HL-60/S4 treated with phorbol 12-myristate 13-acetate at 8.2 ng/mL for 4 days and 3 days (cell line): ENCODE measurements around the gene GKN2.
"Not testable (repeated sequence)": the region's sequence is repeated elsewhere in the genome, so short reads cannot be mapped to it uniquely, and the experiment has no call there.

ENCODE experiments used
- in situ Hi-C: fragments of 300-500 bp; cut with MboI; formaldehyde crosslinking; loops from 2 replicates; pipeline ENCODE4 v1.15.0; 2022; ENCODE audit warnings: low sequenced_read_pairs

GKN2 gene

DNA sequence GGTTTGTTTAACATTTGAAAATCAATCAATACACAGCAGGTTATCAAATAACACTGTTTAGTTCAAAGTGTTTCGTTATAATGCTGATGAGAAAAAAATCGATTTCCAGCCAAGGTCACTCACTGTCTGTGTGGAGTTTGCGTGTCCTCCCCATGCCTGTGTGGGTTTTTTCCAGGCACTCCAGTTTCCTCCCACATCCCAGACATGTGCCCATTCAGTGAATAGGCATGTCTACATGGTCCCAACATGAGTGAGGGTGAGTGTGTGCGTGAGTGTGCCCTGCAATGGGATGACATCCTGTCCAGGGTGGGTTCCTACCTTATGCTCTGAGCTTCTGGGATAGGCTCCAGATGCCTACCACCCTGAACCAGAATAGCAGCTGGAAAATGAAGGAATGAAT, 8.7 kb upstream of the GKN2 start:
- in situ Hi-C loops: no loop called here

DNA sequence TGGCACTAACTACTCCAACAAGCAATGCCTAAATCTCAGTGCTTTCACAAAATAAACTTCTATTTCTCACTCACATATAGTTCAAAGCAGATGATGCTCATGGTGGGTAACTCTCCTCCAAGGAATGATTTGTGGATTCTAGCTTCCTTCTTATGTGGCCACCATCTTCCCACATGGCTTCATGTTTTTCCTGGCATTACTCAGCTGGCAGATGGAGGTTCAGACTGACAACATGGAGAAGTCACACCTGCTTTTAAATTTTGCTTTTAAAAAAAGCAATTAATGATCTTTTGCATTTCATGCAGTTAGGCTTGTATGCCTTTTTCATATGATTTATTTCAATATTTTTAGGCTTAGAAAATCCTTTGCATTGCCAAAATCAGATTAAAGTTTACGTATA, 6.3 kb upstream of the GKN2 start:
- in situ Hi-C loops: no loop called here

DNA sequence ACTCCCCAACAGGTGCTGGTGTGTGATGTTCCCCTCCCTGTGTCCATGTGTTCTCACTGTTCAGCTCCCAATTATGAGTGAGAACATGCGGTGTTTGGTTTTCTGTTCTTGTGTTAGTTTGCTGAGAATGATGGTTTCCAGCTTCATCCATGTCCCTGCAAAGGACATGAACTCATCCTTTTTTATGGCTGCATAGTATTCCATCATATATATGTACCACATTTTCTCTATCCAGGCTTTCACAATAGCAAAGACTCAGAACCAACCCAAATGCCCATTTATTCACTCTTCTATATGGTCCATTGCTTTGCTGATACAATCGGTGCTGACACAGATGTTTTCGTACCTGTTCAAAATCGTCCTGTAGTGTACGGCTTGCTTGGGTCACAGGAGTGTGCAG, 2.7 kb upstream of the GKN2 start:
- in situ Hi-C loops: not testable (repeated sequence)

DNA sequence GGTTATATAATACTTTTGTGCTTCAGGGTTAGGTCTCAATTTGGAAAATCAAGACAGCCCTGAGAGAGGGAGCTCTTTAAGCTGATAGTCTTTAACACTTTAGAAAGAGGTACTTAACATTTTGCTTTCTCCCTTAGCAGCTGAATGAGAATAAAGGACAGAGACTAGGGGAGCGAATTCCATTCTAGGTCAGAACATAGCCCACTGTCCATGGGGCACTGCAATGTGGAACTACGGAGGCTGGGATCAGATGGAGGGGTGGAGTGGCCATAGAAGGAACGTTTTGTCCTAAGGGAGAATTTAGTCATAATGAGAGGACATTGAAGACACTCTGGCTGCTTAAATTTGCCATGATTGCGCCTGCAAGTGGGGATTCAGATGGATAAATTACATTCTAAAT, 794 bp downstream of the GKN2 start:
- in situ Hi-C loops: no loop called here

DNA sequence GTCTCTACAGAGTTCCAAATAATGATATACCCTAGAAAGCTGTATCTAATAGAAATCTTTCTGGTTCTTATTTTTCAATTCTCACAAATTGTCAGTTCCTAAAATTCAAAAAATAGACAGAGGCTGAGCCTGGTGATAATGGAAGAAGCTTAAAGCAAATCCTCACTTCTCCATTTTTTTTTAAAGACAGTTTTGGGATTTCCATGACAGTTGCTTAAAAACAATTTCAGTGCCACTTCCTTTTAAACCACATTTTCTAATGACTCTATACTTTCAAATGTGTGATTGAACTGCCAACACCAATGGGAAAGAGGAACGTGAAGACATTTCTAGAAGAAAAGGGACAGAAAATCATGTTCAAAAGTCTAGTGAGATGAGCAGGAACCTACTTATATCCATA, 4.0 kb downstream of the GKN2 start:
- in situ Hi-C loops: no loop called here

DNA sequence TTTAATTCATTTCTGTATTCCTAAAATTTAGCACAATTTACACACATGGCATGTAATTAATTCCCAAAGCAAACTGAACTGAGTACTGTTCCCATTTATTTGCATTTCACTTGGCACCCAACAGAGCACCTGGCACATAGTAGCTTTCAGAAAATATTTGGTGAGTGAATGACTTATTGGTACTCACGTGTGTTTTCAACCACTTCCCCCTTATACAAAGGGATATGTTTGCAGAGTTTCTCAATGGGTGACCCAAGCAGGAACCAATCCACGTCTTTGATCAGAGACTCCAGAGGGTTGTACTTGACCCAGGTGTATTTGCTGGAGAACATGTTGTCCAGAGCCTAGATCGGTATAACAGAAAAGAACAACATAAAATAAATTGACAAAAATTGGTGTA, 6.6 kb downstream of the GKN2 start:
- in situ Hi-C loops: no loop called here

DNA sequence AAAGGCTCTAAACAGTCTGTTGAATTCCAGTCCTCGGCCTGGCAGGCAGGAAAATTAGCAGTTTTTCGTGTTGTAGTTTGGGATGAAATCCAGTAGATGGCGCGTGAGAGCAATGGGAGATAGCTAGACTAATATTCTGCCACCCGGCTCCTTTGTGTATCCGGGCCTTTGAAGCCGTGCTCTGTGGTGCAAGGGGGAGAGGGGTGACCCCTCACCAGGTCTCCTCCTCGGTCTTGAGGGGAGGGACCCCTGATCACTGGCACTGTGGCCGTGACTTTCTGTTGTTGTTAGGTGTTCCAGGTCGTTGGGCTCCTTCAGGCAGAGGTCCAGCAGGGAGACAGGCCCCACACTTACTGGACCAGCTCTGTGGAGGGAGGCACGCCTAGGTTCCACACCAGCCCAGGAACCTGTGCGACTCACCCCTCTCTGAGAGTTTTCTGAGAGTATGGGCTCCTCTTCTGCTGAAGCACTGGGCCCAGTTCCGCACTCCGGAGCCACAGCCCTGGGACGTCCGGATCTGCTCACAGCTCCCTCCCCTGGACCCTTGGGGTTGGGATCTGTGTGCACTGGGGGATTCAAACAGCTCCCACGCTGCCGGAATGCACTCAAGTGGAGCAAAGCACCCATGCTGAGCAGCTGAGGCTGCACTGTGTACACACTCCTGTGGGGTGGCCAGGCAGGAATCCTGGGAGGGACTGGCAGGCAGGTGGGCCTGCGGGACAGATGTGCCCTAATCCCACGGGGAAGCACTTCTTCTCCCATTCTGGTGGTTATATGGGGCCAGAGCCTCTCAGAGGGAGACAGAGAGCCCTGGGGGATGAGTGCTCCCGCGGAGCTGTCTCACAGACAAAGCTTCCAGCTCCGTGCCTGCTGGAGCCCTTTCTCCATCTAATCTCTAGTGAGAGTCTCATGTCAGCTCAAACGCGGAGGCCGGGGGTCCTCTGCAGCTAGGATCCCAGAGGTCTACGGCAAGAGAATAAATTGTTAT, 8.8 kb downstream of the GKN2 start:
- in situ Hi-C loops: no loop called here

DNA sequence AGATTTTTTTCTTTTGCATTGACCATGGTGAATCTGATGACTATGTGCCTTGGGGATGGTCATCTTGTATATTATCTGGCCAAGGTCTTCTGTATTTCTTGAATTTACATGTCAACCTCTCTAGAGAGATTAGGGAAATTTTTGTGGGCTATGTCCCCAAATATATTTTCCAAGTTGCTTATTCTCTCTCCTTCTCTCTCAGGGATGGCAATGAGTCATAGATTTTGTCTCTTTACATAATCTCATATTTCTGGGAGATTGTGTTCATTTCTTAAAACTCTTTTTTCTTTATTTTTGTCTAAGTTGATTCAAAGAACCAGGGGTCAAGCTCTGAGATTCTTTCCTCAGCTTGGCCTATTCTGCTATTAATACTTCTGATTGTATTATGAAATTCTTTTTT, 9.9 kb downstream of the GKN2 start:
- in situ Hi-C loops: no loop called here

DNA sequence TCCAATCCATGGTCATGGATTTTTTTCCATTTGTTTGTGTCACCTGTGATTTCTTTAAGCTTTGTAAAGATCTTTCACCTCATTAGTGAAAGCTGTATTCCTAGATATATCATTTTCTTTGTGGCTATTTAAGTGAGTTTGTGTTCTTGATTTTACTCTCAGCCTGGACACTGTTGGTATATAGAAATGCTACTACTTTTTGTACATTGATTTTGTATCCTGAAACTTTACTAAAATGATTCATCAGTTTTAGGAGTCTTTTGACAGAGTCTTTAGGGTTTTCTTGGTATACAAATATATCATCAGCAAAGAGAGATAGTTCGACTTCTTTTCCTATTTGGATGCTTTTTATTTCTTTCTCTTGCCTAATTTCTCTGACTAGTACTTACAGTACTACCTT, 12.3 kb downstream of the GKN2 start:
- in situ Hi-C loops: no loop called here

DNA sequence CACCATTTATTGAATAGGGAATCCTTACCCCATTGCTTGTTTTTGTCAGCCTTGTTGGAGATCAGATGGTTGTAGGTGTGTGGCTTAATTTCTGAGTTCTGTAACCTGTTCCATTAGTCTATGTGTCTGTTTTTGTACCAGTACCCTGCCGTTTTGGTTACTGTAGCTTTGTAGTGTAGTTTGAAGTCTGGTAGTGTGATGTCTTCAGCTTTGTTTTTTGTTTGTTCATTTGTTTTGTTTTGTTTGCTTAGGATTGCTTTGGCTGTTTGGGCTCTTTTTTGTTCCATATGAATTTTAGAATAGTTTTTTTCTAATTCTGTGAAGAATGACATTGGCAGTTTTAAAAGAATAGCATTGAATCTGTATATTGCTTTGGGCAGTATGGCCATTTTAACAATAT, 12.7 kb downstream of the GKN2 start:
- in situ Hi-C loops: no loop called here

DNA sequence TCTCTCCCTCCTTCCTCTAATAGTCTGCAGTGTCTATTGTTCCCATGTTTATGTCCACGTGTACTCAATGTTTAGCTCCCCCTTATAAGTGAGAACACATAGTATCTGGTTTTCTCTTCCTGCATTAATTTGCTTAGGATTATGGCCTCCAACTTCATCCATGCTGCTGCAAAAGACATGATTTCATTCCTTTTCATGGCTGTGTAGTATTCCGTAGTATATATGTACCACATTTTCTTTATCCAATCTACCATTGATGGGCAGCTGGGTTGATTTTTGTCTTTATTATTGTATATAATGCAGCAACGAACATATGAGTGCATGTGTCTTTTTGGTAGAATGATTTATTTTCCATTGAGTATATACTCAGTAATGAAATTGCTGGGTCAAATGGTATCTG, 13.8 kb downstream of the GKN2 start:
- in situ Hi-C loops: no loop called here

DNA sequence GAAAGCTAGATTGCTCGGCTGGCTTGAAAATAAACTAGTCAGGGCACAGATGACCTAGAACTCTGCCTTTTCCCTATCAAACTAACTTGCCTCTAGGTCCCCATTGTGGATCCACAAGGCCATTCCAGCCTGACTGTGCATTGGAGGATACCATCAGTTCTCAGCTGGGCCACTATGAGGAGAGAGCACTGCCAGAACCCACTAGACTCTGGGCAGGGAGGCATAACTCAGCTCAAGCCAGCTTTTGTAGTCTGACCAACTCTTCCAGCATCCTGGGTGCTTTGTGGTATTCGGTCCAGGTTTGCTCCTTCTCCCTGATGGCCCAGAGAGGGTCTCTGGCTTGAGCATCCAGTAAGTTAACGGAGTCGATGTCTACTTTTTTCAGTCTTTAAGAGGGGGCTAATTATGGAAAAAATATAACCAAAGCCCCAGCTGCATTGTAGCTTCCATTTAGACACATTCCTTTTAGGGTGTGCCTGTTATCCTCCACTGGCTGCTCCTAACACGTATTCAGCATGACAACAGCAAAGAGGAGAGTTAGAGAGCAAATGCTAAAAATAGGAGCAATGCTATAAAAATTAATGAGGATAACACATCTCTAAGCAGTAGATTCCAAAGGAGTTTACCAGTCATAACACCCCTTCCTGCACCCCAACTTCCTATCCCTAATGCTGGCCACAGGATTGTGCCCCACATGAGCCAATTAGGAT, 15.2 kb downstream of the GKN2 start:
- in situ Hi-C loops: no loop called here

DNA sequence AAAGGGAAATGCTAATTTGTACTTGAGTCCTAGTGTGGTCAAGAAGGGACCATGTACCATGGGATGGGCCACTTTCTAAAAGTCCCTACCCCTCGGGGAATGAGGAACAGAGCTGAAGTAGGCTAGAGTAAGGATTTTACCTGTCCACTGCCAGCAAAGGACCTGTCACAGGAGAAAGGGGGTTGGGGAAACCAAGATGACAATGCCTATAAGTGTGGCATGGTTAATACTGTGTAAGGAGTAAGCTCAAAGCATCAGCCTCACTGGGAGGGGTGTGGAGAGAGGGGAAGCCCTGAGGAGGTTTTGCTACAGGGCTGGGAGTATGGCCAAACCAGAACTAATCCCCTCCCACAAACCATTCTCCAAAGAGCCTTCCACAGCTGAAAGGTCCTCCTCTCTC, 15.8 kb downstream of the GKN2 start:
- in situ Hi-C loops: no loop called here

DNA sequence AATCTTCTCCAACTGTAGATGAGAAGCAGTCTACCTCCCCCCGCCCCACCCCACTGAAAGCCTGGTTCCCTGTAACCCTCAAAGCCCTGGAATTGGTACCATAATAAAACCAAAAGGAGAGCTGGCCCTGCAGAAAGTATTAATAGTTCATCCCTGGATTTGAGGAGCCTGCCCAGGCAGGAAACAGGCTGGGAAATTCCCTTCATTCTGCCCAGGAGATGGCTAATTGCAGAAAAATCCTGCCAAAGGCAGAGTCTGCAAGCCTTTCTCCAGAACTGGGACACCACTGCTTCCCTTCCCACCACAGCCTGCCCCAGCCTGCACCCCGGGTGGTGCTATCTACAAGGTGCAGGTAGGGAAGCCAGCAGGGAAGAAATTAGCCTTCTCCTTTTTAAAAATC, 16.3 kb downstream of the GKN2 start:
- in situ Hi-C loops: no loop called here

DNA sequence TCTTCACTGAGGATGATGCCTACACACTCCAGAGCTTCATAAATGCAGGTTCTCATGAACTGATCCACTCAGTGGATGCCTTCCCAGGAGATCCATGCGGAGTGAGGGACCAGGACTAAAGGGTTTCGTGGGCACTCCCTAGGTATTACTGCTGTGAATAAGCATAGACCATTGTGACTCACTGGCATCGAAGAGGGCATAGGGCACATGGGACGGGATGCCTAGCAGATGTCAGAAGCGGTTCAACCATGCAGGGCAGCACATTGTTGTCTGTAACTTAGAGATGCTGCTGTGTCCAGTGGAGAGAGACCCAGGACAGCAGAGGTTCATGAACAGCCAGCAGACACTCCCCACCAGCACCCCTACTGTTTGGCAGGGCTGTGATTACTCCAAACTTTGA, 17.2 kb downstream of the GKN2 start:
- in situ Hi-C loops: no loop called here

DNA sequence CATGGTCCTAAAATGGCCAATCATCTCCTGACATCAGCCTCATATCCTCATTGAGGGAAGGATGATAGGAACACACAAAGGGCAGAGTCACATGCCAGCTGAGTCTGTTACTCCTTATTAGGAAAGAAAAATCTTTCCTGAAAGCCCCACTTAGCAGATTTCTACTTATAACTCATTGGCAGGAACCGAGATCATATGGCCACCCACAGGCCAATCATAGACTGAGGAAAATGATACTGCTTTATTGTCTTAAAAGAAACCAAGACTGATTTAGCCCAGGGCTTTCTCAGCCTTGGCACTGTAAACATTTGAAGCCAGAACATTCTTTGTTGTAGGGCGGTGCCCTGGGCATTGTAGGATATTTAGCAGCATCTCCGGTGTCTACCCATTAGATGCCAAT, 18.7 kb downstream of the GKN2 start:
- in situ Hi-C loops: no loop called here

DNA sequence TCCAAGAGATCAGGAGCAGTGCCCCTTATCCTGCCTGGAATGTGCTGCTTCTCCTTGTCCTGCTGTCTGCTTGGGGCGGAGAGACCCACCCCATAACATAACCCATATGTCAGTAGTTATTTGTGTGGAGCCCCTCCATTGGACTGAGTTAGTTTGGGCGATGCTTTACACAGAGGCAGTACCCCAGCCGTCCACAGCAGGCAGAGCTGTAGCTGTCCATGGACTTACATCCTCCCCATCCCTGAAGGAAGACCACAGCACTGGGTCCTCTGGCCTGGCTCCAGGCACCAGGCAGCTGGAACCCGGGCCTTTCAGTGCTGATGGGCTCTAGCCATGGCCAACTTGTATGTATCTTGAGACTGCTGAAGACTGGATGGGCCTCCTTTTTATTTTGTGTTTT, 20.3 kb downstream of the GKN2 start:
- in situ Hi-C loops: no loop called here

DNA sequence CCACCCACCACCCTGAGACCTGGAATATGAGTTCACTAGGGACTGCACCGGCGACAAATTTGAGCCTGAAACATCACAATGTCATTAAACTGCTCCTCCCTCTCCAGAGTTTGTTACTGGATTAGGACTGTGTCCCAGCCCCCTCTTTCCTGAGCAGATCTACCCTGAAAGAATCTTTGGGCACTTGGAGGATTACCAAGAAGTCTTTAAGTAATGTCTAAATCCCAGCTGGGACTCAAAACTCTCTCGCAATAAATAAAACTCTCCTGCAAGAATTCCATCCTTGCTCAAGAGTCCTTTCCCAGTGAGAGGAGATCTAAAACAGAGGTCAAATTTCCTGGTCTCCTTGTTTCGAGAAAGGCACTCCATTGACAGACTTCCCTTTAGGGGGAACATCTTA, 20.9 kb downstream of the GKN2 start:
- in situ Hi-C loops: no loop called here

DNA sequence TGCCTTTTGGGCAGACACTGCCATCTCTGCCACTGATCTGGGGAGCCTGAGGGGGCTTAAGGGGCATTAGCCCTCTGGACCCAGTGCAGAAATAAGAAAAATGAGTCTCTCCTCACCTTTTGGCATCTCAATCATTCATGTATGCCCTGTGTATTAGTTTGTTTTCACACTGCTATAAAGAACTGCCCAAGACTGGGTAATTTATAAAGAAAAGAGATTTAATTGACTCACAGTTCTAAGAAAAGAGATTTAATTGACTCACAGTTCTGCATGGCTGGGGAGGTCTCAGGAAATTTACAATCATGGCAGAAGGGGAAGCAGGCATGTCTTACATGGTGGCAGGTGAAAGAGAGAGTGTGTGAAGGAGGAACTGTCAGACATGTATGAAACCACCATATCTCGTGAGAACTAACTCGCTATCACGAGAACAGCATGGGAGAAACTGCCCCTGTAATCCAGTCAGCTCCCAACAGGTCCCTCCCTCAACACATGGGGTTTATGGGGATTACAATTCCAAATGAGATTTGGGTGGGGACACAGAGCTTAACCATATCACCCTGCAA, 21.5 kb downstream of the GKN2 start:
- in situ Hi-C loops: no loop called here

DNA sequence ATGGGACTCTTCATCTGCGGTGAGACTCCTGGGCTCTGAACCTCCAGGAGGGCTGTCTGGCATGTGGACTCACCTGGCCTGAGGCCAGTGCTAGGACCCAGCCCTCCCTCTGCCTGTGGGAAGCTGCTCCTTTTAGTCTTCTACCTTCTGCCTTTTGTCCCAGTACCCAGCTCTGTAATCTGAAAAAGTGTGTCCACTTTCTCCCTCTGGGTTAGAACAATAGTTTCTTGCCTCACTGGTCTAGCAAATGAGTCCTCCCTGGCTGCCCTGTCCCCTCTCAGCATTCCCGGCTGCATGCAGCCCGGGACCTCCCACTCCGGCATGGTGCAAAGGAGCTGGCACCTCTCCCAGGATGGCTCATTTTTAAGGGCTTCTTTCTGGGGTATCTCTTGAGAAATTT, 25.9 kb downstream of the GKN2 start:
- in situ Hi-C loops: no loop called here

DNA sequence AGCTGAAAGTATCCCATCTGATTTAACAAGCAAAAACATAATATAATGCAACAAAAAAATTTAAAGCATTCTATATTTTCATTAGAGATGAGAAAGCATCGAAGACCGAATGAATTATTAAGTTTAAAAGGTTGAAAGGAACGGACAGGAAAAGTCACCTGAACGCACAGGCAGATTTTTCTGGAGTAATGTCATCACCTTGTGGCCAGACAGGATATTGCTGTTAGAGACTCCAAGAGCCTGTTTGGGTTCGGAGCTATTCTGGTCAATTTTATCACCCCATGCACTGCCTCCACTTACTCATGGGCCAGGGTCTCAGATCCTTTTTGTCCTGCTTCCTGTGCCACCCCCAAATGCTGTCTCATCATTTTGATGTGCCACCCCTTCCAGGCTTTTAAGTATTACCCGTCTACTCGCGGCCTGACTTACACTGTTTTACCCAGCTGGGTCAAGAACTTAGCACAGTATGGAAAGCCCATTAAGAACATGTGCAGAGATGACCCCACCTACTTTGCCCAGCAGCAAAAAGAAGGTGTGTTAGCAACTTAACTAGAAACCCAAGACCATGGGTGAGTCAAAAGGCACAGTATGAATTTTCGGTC, 27.3 kb downstream of the GKN2 start:
- in situ Hi-C loops: no loop called here

DNA sequence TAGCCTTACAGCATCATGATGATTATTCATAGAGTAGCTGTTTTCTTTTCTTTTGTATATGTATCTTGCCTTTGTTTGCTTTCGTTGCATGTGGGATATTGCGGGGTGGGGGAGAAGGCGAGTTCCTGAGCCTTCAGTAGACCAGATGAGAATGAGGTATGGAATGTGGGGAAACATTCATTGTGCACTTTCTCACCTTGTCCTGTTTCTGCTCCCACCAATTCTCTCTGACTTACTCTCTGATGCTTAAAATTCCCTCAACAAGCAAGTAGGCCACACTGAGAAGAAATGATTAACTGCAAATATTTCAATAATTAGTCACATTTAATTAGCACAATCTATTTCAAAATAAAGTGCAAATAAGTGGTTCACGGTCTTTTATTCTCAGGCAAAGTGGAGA, 31.0 kb downstream of the GKN2 start:
- in situ Hi-C loops: loop anchor here (25.0 kb wide), 1 partner anchor 184 kb away; the partner anchor contains the start of gene ARHGAP25
